ENCODE measurements around the gene CCDC38. TPM values are rescaled to one million over a fixed set of nuclear protein-coding genes. Genes with fewer than 3 reads are reported as not detected.
A peak's percentile ranks its signal among the peaks of the same experiment; 100 is the strongest.

The CCDC38 gene
- total RNA-seq, 1 experiment from 2014 or later: 0.26 TPM

DNA sequence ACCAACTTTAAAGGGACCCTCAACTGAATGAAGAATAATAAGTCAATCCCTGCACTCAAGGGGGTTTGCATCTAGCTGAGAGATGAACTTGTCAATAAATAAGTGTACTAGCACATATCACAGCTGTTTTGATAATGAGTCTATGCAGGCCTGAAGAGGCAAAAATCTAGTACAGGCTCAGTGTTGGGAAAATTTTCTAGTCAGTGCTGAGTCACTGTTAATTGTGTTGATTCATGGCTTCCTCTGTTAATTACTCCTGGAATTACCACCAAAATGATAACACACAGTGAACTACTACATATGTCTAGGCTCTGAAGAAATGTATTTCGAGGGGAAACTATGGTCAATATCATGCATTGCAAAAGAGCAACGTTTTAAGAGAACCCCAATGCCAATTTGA lies 64.8 kb downstream of the CCDC38 start:
- no TSS peak for BruUV-seq (replicated peaks)
- TF ChIP-seq EZH2 (IDR thresholded peaks at IDR 0.05; ENCODE audit: borderline replicate concordance, low read depth, low read length, poor library complexity, severe bottlenecking): no peak
- no peak for TF ChIP-seq CTCF (conservative IDR thresholded peaks at IDR 0.05; ENCODE audit: low read depth, low read length)
- intact Hi-C loops (cut with micrococcal nuclease; ENCODE audit: unreplicated experiment): no loop called here

GRCh38 chr12:95874452-95874851 lies 68.0 kb downstream of the CCDC38 start:
- intact Hi-C loops (cut with micrococcal nuclease; ENCODE audit: unreplicated experiment): no loop called here
- Histone ChIP-seq H3K27ac (ENCODE audit: low read depth, low read length, poor library complexity, severe bottlenecking) (no peak overlapping the region), H3K4me1 (ENCODE audit: insufficient read depth, low read length, poor library complexity, severe bottlenecking) (no peaks in the 10 kb centered on the region), H3K4me3 (ENCODE audit: low read depth, low read length, poor library complexity, severe bottlenecking) (no peak overlapping the region), H3K27me3 (replicated peaks; ENCODE audit: insufficient read depth, low read depth, low read length, poor library complexity) (no peaks in the 10 kb centered on the region), H3K36me3 (ENCODE audit: insufficient read depth, low read length, poor library complexity, severe bottlenecking) (no peaks in the 10 kb centered on the region), H3K9me3 (ENCODE audit: low read depth, low read length, poor library complexity, severe bottlenecking) (no peaks in the 10 kb centered on the region)
- DNase-seq (ENCODE audit: low spot score): no peak
- TF ChIP-seq CTCF (conservative IDR thresholded peaks at IDR 0.05; ENCODE audit: low read depth, low read length): no peak
- no peak for TF ChIP-seq EZH2 (IDR thresholded peaks at IDR 0.05; ENCODE audit: borderline replicate concordance, low read depth, low read length, poor library complexity, severe bottlenecking)
- BruUV-seq (replicated peaks): no TSS peak
- POLR2A ChIA-PET (ENCODE audit: low non-redundant PET): no interaction called here
- CTCF ChIA-PET: no interaction called here

More for the DNA sequence above, 64.8 kb downstream of the CCDC38 start:
- Histone ChIP-seq H3K4me1 (ENCODE audit: insufficient read depth, low read length, poor library complexity, severe bottlenecking) (peaks cover 6% of the 10 kb centered on the region), H3K27ac (ENCODE audit: low read depth, low read length, poor library complexity, severe bottlenecking) (no peak overlapping the region), H3K36me3 (ENCODE audit: insufficient read depth, low read length, poor library complexity, severe bottlenecking) (no peaks in the 10 kb centered on the region), H3K9me3 (ENCODE audit: low read depth, low read length, poor library complexity, severe bottlenecking) (no peaks in the 10 kb centered on the region), H3K27me3 (replicated peaks; ENCODE audit: insufficient read depth, low read depth, low read length, poor library complexity) (no peaks in the 10 kb centered on the region), H3K4me3 (ENCODE audit: low read depth, low read length, poor library complexity, severe bottlenecking) (no peak overlapping the region)
- POLR2A ChIA-PET (ENCODE audit: low non-redundant PET): interaction anchor here (0.6 kb wide), 1 partner anchor 152 kb away, joined by 3 read pairs; no protein-coding TSS in a partner anchor
- peak; percentile 17 for DNase-seq (ENCODE audit: low spot score)
- CTCF ChIA-PET: no interaction called here

- no TSS peak for BruUV-seq (replicated peaks)
- CTCF ChIA-PET: no interaction called here
- Histone ChIP-seq H3K4me3 (ENCODE audit: low read depth, low read length, poor library complexity, severe bottlenecking) (no peak overlapping the region), H3K27me3 (replicated peaks; ENCODE audit: insufficient read depth, low read depth, low read length, poor library complexity) (no peaks in the 10 kb centered on the region), H3K36me3 (ENCODE audit: insufficient read depth, low read length, poor library complexity, severe bottlenecking) (peaks cover 28% of the 10 kb centered on the region), H3K4me1 (ENCODE audit: insufficient read depth, low read length, poor library complexity, severe bottlenecking) (no peaks in the 10 kb centered on the region), H3K9me3 (ENCODE audit: low read depth, low read length, poor library complexity, severe bottlenecking) (no peaks in the 10 kb centered on the region), H3K27ac (ENCODE audit: low read depth, low read length, poor library complexity, severe bottlenecking) (no peak overlapping the region)
- no peak for DNase-seq (ENCODE audit: low spot score)
- TF ChIP-seq CTCF (conservative IDR thresholded peaks at IDR 0.05; ENCODE audit: low read depth, low read length): no peak
- no peak for TF ChIP-seq EZH2 (IDR thresholded peaks at IDR 0.05; ENCODE audit: borderline replicate concordance, low read depth, low read length, poor library complexity, severe bottlenecking)
- POLR2A ChIA-PET (ENCODE audit: low non-redundant PET): no interaction called here
- intact Hi-C loops (cut with micrococcal nuclease; ENCODE audit: unreplicated experiment): no loop called here
Observed at GRCh38 chr12:95870897-95871296, 71.5 kb downstream of the CCDC38 start.
